Measurements from ENCODE around the gene ZNF680.

DNA sequence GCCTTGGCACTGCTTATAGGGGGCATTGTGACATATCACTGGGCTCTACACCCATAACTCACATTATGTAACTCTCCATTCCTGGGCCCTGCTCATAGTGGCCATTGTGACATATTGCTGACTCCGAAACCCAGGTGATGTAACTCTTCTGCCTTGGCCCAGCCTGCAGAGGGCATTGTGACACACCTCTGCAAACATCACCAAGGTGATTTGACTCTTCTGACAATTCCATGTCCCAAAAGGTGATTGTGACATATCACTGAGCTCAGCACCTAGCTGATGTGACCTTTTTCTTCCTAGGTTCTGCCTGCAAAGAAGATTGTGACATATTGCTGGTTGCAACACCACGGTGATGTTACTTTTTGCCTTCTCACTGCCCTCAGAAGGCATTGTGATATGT lies 36.5 kb upstream of the ZNF680 start:
- no peak for TF ChIP-seq EZH2 (IDR thresholded peaks at IDR 0.05)
- no peak for TF ChIP-seq POLR2AphosphoS5 (IDR thresholded peaks at IDR 0.05; ENCODE audit: borderline replicate concordance, low read depth, low read length)
- no peak for TF ChIP-seq FOXP2 (optimal IDR thresholded peaks at IDR 0.05; ENCODE audit: control extremely low read depth, extremely low read length, insufficient read depth)
